GM18520 (cell line): ENCODE results near the gene OTOP2.
A peak's percentile ranks its signal among the peaks of the same experiment; 100 is the strongest.

Experiments
- ATAC-seq: cut with Tn5 transposase; IDR thresholded peaks from one replicate; pipeline ENCODE4 v1.9.1; 2021; ENCODE audit not compliant: unreplicated experiment

The OTOP2 gene

GRCh38 chr17:74922694-74923537 lies 1.2 kb upstream of the OTOP2 start, which contains the start of gene USH1G:
USH1G (minus strand) TSS chr17:74923255; CDS start chr17:74923073, 182 bp downstream.
- ATAC-seq, result no peak

- no peak for ATAC-seq
Observed at GRCh38 chr17:74923538-74924249, 379 bp upstream of the OTOP2 start.

- no peak for ATAC-seq
Observed at GRCh38 chr17:74925242-74925641, 1.2 kb downstream of the OTOP2 start.

GRCh38 chr17:74928786-74929185 lies 4.7 kb downstream of the OTOP2 start:
- ATAC-seq, result no peak

- no peak for ATAC-seq
Observed at GRCh38 chr17:74930535-74931036, 6.5 kb downstream of the OTOP2 start.

GRCh38 chr17:74935048-74935447 lies 11.0 kb downstream of the OTOP2 start:
- ATAC-seq, result no peak

GRCh38 chr17:74935585-74936469 lies 11.8 kb downstream of the OTOP2 start, which contains the start of gene OTOP3:
OTOP3 (plus strand) TSS chr17:74935898; CDS start chr17:74935922, 24 bp downstream.
- ATAC-seq, result no peak

GRCh38 chr17:74936470-74936799 lies 12.4 kb downstream of the OTOP2 start:
- no peak for ATAC-seq

GRCh38 chr17:74937064-74938051 lies 13.3 kb downstream of the OTOP2 start:
- ATAC-seq, result no peak

GRCh38 chr17:74938194-74938950 lies 14.3 kb downstream of the OTOP2 start:
- no peak for ATAC-seq

GRCh38 chr17:74939534-74939933 lies 15.5 kb downstream of the OTOP2 start:
- ATAC-seq, result no peak

GRCh38 chr17:74941128-74941725 lies 17.2 kb downstream of the OTOP2 start:
- ATAC-seq, result no peak

GRCh38 chr17:74943808-74944522 lies 19.9 kb downstream of the OTOP2 start:
- no peak for ATAC-seq

- ATAC-seq, result peak; percentile 59
Observed at GRCh38 chr17:74945543-74945942, 21.5 kb downstream of the OTOP2 start.

GRCh38 chr17:74946641-74947040 lies 22.6 kb downstream of the OTOP2 start:
- ATAC-seq, result no peak

- no peak for ATAC-seq
Observed at GRCh38 chr17:74947041-74947754, 23.1 kb downstream of the OTOP2 start.

GRCh38 chr17:74949455-74950115 lies 25.5 kb downstream of the OTOP2 start:
- ATAC-seq, result no peak
